GM03348 (cell line): ENCODE measurements around the gene EAF1.
"Not testable (repeated sequence)": the region's sequence is repeated elsewhere in the genome, so short reads cannot be mapped to it uniquely, and the experiment has no call there.

Experiments used
- DNase-seq: peaks from one replicate; pipeline ENCODE4 v3.0.0; 2012; ENCODE audit warnings: low spot score

EAF1 gene

GRCh38 chr3:15427182-15427880 is at the start of gene EAF1, which contains the start of gene METTL6:
Gene EAF1 (plus strand): TSS chr3:15427598. CDS start chr3:15427780, 182 bp downstream.
Gene METTL6 (minus strand): TSS chr3:15427544. CDS start chr3:15426511, 1,033 bp downstream.
- DNase-seq, result peak; percentile 95

DNA sequence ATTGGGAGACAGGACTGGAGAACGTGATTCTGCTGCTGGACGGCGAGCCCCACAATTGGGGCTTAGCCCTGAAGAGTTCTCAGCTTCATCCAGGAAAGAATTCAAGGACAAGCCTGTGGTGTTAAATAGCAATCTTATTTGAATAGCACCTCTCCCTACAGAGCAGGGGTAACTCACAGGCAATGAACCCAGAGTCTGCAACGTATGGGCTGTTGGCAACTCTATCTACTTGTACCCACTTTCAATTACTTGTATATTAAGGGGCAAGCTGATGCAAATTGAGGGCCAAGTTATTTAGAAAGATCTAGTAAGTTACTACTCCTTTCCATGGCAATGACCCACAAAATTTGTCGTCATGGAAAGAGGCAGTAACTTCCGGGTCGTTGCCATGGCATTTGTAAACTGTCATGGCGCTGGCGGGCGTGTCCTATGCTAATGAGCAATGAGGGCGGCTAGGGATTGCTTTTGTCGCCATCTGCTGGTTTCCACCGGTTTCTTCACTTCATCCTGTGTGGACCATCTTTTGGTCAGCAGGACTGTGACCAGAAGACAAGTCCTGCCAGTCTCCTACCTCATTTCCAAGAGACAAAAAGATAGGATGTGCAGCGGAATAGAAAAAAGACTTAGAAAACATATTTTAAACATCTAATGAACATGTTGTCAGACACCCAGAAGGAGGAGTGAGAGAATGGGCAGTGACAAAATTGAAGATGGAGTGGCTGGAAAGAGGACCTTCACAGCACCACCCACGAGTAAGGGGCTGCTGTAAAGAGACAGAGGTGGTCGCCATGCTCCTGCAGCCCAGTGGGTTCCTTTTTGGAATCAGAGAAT is 49.2 kb upstream of the EAF1 start:
- peak; percentile 85 for DNase-seq

- no peak for DNase-seq
Observed at GRCh38 chr3:15380980-15381890, 46.2 kb upstream of the EAF1 start.

- DNase-seq, result no peak
Observed at GRCh38 chr3:15382405-15382923, 44.9 kb upstream of the EAF1 start.

- peak; percentile 78 for DNase-seq
Observed at GRCh38 chr3:15384510-15385237, 42.7 kb upstream of the EAF1 start.

GRCh38 chr3:15385238-15385695 is 42.1 kb upstream of the EAF1 start:
- DNase-seq, result not testable (repeated sequence)

DNA sequence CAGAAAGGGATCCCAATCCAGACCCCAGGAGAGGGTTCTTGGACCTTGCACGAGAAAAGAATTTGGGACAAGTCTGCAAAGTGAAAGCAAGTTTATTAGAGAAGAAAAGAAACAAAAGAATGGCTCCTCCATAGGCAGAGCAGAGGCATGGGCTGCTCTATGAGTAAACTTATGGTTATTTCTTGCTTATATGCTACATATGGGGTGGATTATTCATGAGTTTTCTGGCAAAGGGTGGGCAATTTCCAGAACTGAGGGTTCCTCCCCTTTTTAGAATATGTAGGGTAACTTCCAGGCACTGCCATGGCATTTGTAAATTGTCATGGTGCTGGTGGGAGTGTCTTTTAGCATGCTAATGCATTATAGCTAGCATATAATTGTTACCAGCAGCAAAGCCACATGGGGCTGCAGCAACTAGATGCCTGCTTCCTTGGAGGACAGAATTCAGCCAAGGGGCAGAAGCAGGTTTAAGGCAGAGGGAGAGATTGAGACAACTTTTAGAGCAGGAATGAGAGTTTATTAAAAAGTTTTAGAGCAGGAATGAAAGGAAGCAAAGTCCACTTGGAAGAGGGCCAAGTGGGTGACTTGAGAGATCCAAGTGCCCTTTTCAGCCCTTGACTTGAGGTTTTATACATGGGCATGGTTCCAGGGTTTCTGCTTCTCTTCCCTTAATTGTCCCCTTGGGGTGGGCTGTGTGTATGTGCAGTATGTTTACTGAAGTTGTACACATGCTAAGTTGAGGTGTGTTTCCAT is 41.3 kb upstream of the EAF1 start:
- no peak for DNase-seq

DNA sequence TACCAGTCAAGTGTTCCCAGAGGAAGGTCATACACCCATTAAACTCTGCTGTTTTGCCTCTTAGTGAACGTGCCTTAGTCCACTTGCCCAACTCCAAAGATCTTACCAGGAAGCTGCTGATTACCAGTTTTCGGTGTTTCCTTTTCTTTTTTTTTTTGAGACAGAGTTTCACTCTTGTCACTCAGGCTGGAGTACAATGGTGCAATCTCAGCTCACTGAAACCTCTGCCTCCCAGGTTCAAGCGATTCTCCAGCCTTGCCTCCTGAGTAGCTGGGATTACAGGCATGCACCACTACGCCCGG is 40.8 kb upstream of the EAF1 start:
- DNase-seq, result not testable (repeated sequence)

DNA sequence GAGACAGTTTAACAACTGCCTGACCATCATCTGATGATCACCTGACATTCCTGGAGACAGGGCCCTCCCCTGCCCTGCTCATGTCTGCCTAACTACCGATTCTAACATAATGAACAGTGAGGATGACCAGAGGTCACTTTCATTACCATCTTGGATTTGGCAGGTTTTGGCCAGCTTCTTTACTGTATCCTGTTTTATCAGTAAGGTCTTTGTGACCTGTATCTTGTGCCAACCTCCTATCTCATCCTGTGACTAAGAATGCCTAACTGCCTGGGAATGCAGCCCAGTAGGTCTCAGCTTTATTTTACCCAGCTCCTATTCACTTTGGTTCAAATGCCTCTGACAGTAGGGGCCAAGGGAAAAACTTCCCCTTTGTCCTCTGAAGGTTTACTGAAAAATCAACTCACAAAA is 40.2 kb upstream of the EAF1 start:
- DNase-seq, result no peak

DNA sequence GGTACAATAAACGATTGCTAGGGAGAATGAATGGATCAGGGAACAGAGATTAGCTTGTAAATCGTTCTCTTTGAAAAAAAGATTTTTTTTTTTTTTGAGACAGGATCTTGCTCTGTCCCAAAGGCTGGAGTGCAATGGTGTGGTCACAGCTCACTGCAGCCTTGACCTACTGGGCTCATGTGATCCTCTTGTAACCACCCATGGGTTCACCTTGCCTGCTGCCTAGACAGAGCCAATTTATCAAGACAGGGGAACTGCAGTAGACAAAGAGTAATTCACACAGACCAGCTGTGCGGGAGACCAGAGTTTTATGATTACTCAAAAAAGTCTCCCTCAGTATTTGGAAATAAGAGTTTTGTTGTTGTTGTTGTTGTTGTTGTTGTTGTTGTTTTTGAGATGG is 39.7 kb upstream of the EAF1 start:
- DNase-seq, result no peak

DNA sequence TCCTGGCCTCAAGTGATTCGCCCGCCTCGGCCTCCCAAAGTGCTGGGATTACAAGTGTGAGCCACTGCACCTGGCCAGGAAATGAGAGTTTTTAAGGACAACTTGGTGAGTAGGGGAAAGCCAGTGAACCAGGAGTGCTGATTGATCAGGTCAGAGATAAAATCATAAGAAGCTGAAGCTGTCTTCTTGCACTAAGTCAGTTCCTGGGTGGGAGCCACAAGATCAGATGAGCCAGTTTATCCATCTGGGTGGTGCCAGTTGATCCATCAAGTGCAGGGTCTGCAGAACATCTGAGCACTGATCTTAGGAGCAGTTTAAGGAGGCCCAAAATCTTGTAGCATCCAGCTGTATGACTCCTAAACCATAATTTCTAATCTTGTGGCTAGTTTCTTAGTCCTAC is 39.1 kb upstream of the EAF1 start:
- not testable (repeated sequence) for DNase-seq

GRCh38 chr3:15390460-15390859 is 36.9 kb upstream of the EAF1 start:
- no peak for DNase-seq

- no peak for DNase-seq
Observed at GRCh38 chr3:15391007-15391406, 36.4 kb upstream of the EAF1 start.

DNA sequence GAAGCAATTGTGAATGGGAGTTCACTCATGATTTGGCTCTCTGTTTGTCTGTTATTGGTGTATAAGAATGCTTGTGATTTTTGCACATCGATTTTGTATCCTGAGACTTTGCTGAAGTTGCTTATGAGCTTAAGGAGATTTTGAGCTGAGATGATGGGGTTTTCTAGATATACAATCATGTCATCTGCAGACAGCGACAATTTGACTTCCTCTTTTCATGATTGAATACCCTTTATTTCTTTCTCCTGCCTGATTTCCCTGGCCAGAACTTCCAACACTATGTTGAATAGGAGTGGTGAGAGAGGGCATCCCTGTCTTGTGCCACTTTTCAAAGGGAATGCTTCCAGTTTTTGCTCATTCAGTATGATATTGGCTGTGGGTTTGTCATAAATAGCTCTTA is 34.1 kb upstream of the EAF1 start:
- not testable (repeated sequence) for DNase-seq

DNA sequence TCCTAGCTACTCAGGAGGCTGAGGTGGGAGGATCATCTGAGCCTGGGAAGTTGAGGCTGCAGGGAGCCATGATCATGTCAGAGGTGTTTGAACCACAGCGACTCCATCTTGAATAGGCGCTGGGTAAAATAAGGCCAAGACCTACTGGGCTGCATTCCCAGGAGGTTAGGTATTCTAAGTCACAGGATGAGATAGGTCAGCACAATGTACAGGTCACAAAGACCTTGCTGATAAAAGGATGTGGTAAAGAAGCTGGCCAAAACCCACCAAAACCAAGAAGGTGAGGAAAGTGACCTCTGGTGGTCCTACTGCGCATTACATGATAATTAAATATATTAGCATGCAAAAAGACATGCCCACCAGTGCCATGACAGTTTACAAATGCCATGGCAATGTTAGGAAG is 28.7 kb upstream of the EAF1 start:
- not testable (repeated sequence) for DNase-seq

- DNase-seq, result no peak
Observed at GRCh38 chr3:15399970-15400369, 27.4 kb upstream of the EAF1 start.

- no peak for DNase-seq
Observed at GRCh38 chr3:15401936-15402335, 25.5 kb upstream of the EAF1 start.

GRCh38 chr3:15403495-15403894 is 23.9 kb upstream of the EAF1 start:
- no peak for DNase-seq

DNA sequence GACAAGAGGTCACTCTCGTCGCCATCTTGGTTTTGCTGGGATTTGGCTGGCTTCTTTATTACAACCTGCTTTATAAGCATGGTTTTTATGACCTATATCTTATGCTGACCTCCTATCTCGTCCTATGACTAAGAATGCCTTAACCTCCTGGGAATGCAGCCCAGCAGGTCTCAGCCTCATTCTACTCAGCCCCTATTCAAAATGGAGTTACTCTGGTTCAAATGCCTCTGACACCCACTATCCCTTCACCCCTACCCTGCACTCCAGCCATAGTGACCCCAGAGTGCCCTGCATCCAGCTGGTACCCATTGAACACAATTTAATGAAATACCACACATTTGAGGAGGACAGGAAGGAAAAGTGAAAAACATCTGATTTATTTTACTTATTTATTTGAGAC is 23.4 kb upstream of the EAF1 start:
- DNase-seq, result no peak

GRCh38 chr3:15404767-15405166 is 22.6 kb upstream of the EAF1 start:
- DNase-seq, result no peak
